Mucosa of descending colon (tissue), 3 donors: ENCODE measurements around the gene NEDD1. TPM values are rescaled to one million over a fixed set of nuclear protein-coding genes. Genes with fewer than 3 reads are reported as not detected.

Experiments
- ATAC-seq: fragments of 200-7000 bp; cut with Tn5 transposase; one replicate; pipeline ENCODE4 v1.9.1; 2020; ENCODE audit warnings: mild to moderate bottlenecking, moderate library complexity
- DNase-seq, 3 donors: peaks; one replicate each; pipeline ENCODE4 v3.0.0-alpha.2; 2020
- H3K36me3 ChIP-seq: fragments of 200-600 bp; one replicate; pipeline ENCODE4 v1.8.0; 2021; ENCODE audit warnings: low read depth, mild to moderate bottlenecking
- H3K4me1 ChIP-seq: fragments of 200-600 bp; one replicate; pipeline ENCODE4 v1.8.0; 2021; ENCODE audit warnings: low read depth, mild to moderate bottlenecking
- H3K4me3 ChIP-seq: fragments of 200-600 bp; one replicate; pipeline ENCODE4 v1.8.0; 2021; ENCODE audit warnings: mild to moderate bottlenecking
- H3K9me3 ChIP-seq: fragments of 200-600 bp; one replicate; pipeline ENCODE4 v1.8.0; 2021; ENCODE audit warnings: mild to moderate bottlenecking
- CTCF ChIP-seq: fragments of 200-600 bp; IDR thresholded peaks from one replicate; pipeline ENCODE4 v1.8.0; 2022; ENCODE audit warnings: antibody characterized with exemption, mild to moderate bottlenecking
- intact Hi-C, 2 donors: fragments of 100-400 bp; cut with DNase I in 1 of 2; cut with micrococcal nuclease in 1 of 2; formaldehyde crosslinking; loops; one replicate each; pipeline versions ENCODE4 v1.11.0 to v1.11.1; 2022; cut with DNase I, micrococcal nuclease
- total RNA-seq, 3 donors: library from RNA; stranded (reverse); fragmentation: NEBNext Ultra II Directional in 2 of 3; extraction: Animal tissue kit (Norgen Biotek cat#: 25700) in 2 of 3; gene quantifications; one replicate each; pipeline versions ENCODE4 v1.2.1 to v1.2.4, GENCODE V29; 2021 to 2023
- donor health status: DM: no; HTN: no; CAD: no; lungs with moderate emphysema.
- donor health status: DM: no; HTN: no; CAD: no.
- donor health status: DM: no; HTN: yes; CAD: no.

Gene NEDD1
- total RNA-seq, 3 donors from 2014 or later, result 12.0 to 17.5 (median 12.7) TPM

GRCh38 chr12:96986883-96987523 is 79.9 kb downstream of the NEDD1 start:
- H3K36me3 ChIP-seq, result no peaks in the 10 kb centered on the region
- intact Hi-C loops, result no loop called here
- no peak for TF ChIP-seq CTCF
- ATAC-seq, result no peak
- no peak overlapping the region for H3K4me3 ChIP-seq
- no peaks in the 10 kb centered on the region for H3K9me3 ChIP-seq
- no peaks in the 10 kb centered on the region for H3K4me1 ChIP-seq
- DNase-seq, result no peak

- TF ChIP-seq CTCF, result no peak
- Histone ChIP-seq H3K9me3 (no peaks in the 10 kb centered on the region), H3K36me3 (no peaks in the 10 kb centered on the region), H3K4me1 (no peaks in the 10 kb centered on the region), H3K4me3 (no peak overlapping the region)
- intact Hi-C loops, result no loop called here
- ATAC-seq (no peak), DNase-seq (no peak)
These were observed 81.9 kb downstream of the NEDD1 start for GRCh38 chr12:96988919-96989318.

- no peak for TF ChIP-seq CTCF
- DNase-seq (no peak), ATAC-seq (no peak)
- Histone ChIP-seq H3K4me1 (no peaks in the 10 kb centered on the region), H3K36me3 (no peaks in the 10 kb centered on the region), H3K9me3 (no peaks in the 10 kb centered on the region), H3K4me3 (no peak overlapping the region)
- intact Hi-C loops, result no loop called here
These were observed 82.9 kb downstream of the NEDD1 start for GRCh38 chr12:96989916-96990315.

- no peaks in the 10 kb centered on the region for H3K9me3 ChIP-seq
- intact Hi-C loops, result no loop called here
- no peak for TF ChIP-seq CTCF
- H3K36me3 ChIP-seq, result no peaks in the 10 kb centered on the region
- ATAC-seq, result no peak
- no peaks in the 10 kb centered on the region for H3K4me1 ChIP-seq
- no peak for DNase-seq
- H3K4me3 ChIP-seq, result no peak overlapping the region
These were observed 87.8 kb downstream of the NEDD1 start for GRCh38 chr12:96994900-96995299.

GRCh38 chr12:96995861-96996260 is 88.8 kb downstream of the NEDD1 start:
- Histone ChIP-seq H3K9me3 (no peaks in the 10 kb centered on the region), H3K4me3 (no peak overlapping the region), H3K36me3 (no peaks in the 10 kb centered on the region), H3K4me1 (no peaks in the 10 kb centered on the region)
- intact Hi-C loops, result no loop called here
- no peak for ATAC-seq
- TF ChIP-seq CTCF, result no peak
- DNase-seq, result no peak
